SH-SY5Y (cell line): ENCODE measurements around the gene KCNG2.

Experiments used
- GATA2 ChIP-seq: IDR thresholded peaks from 2 replicates; pipeline ENCODE4 v1.6.1; 2011; ENCODE audit warnings: mild to moderate bottlenecking, low read depth, low read length
- GATA3 ChIP-seq: IDR thresholded peaks from 2 replicates; pipeline ENCODE4 v1.6.1; 2011; ENCODE audit warnings: low read depth, mild to moderate bottlenecking, low read length, moderate library complexity

DNA sequence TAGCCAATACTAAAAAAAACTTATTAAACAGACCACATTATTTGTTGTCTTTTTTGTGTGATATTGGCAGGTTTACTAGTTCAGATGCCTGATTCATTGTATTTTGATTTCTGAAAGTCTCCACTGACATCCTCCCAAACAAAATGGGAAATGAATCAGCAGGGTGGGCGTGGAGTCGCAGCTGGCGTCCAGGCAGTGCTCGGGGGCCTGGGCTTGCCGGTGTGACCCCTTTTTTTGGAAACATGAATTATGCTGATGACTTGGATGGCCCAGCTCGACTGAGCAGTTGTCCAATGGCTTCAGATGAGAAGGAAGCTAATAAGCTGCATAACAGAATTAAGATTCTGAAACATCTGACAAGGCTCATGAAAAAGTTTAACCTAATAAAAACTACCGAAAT lies 1.7 kb upstream of the KCNG2 start:
- TF ChIP-seq GATA2 = no peak
- no peak for TF ChIP-seq GATA3
